Stimulated activated CD4-positive, alpha-beta T cell treated with anti-CD3 and anti-CD28 coated beads, TNF-alpha, amount 100 ng/mL, for 24 hours (primary cell): Measurements from ENCODE around the gene ZBTB8B.

Source experiments
- DNase-seq, 3 experiments: peaks; one replicate each; pipeline ENCODE4 v3.0.0-alpha.2; 2020; ENCODE audit warnings: low read depth in 3 of 3

ZBTB8B gene

DNA sequence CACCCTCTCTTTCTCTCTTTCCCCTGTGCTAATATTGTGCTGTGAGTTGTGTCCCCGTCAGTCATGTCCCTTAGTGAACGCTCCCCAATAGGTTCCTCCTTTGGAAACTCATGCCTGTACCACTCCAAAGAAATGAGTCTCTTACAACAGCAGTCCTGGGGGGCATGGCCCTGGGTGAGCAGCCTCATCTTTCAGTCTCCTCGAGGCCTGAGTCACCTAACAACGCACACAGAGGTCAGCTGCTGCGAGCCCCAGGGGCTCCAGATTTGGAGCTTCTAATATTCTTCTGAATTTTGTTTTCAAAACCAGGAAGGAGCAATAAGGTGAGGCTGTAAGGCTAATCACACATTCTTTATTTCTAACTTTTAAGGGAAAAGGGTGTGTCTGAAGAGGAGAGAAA, 43.9 kb downstream of the ZBTB8B start:
- DNase-seq, result no peak

DNA sequence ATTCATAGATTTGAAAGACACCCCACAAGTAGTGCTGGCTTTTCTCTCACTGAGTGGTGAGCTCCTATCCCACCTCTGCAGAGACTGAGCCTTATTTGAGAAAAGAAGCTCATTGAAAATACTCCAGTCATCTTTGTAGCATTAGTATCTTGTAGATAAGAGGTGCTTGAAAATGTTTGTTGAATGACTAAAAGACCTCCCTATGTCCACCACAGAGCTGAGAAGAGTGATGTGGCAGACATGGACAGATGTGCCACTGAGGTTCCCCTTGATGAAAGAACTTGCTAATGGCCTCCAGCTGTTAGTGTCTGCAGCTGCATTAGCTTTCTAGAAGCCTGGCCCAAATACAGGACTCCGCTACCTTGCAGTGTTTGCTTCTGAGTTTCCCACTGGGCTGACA, 45.1 kb downstream of the ZBTB8B start:
- no peak for DNase-seq
